Activated B cell treated with CpG ODN at 0.5 μM for 24 hours (primary cell): Measurements from ENCODE around the gene NOS1. TPM values are rescaled to one million over a fixed set of nuclear protein-coding genes. Genes with fewer than 3 reads are reported as not detected.

Source experiments
- ATAC-seq: fragments of 200-7000 bp; cut with Tn5 transposase; one replicate; pipeline ENCODE4 v1.10.0; 2021; ENCODE audit warnings: low read depth, mild to moderate bottlenecking, moderate library complexity
- CTCF ChIA-PET: fragments of 350-600 bp; sonication (Branson Sonifier 250); formaldehyde crosslinking; loops from one replicate; lab custom pipeline; 2021; ENCODE audit warnings: antibody characterized with exemption; lab: Charles Lee
- POLR2A ChIA-PET: fragments of 350-600 bp; sonication (Branson Sonifier 250); formaldehyde crosslinking; loops from one replicate; lab custom pipeline; 2021; ENCODE audit warnings: antibody characterized with exemption; lab: Charles Lee
- DNase-seq: peaks from one replicate; pipeline ENCODE4 v3.0.0; 2022
- H3K27ac Mint-ChIP-seq: one replicate; pipeline ENCODE4 v1.8.0; 2020; ENCODE audit warnings: mixed read lengths
- H3K27me3 Mint-ChIP-seq: one replicate; pipeline ENCODE4 v1.8.0; 2021; ENCODE audit warnings: mixed read lengths
- H3K36me3 Mint-ChIP-seq: one replicate; pipeline ENCODE4 v1.8.0; 2021; ENCODE audit warnings: low read depth, mixed read lengths
- H3K4me1 Mint-ChIP-seq: one replicate; pipeline ENCODE4 v1.8.0; 2021; ENCODE audit warnings: mixed read lengths
- H3K4me3 Mint-ChIP-seq: one replicate; pipeline ENCODE4 v1.8.0; 2020; ENCODE audit warnings: mild to moderate bottlenecking, mixed read lengths
- H3K9me3 Mint-ChIP-seq: one replicate; pipeline ENCODE4 v1.8.0; 2020; ENCODE audit warnings: mixed read lengths
- intact Hi-C: fragments of 100-400 bp; cut with micrococcal nuclease; formaldehyde crosslinking; loops from one replicate; pipeline ENCODE4 v1.15.1; 2024
- total RNA-seq: library from RNA; stranded (reverse); gene quantifications from 2 replicates; pipeline ENCODE4 v1.2.3, GENCODE V29; 2022
- TF ChIP-seq, protein P1 (sequence below): fragments of 200-600 bp; IDR thresholded peaks from one replicate; pipeline ENCODE4 v1.8.0; 2022; ENCODE audit warnings: antibody characterized with exemption, mild to moderate bottlenecking

Gene NOS1
- total RNA-seq, 1 donor from 2014 or later: not detected

DNA sequence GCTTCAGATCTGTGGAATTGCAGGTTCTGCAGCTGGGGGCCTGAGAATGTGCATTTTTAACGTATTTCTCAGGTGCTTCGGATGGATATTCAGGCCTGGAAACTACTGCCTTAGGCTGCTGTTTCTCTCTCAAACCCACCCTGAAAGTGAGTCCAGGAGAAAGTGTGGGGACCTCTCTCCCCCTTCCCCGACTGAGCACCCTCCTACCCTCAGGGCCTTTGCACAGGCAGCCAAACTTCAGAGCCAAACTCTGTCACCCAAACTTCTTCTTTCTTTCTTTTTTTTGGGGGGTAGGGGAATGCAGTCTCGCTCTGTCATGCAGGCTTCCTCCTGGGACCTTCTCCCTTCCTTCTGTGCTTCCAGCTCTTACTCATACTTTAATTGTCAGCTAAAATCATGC is 88.7 kb downstream of the NOS1 start:
- intact Hi-C loops: no loop called here
- peaks cover 2% of the 10 kb centered on the region for H3K9me3 Mint-ChIP-seq
- POLR2A ChIA-PET: no interaction called here
- DNase-seq: no peak
- TF ChIP-seq, protein P1, sequence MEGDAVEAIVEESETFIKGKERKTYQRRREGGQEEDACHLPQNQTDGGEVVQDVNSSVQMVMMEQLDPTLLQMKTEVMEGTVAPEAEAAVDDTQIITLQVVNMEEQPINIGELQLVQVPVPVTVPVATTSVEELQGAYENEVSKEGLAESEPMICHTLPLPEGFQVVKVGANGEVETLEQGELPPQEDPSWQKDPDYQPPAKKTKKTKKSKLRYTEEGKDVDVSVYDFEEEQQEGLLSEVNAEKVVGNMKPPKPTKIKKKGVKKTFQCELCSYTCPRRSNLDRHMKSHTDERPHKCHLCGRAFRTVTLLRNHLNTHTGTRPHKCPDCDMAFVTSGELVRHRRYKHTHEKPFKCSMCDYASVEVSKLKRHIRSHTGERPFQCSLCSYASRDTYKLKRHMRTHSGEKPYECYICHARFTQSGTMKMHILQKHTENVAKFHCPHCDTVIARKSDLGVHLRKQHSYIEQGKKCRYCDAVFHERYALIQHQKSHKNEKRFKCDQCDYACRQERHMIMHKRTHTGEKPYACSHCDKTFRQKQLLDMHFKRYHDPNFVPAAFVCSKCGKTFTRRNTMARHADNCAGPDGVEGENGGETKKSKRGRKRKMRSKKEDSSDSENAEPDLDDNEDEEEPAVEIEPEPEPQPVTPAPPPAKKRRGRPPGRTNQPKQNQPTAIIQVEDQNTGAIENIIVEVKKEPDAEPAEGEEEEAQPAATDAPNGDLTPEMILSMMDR: no peak
- CTCF ChIA-PET: no interaction called here
- no peak for ATAC-seq
- H3K27me3 Mint-ChIP-seq: peaks cover 13% of the 10 kb centered on the region
- H3K4me3 Mint-ChIP-seq: no peak overlapping the region
- no peak overlapping the region for H3K27ac Mint-ChIP-seq
- no peaks in the 10 kb centered on the region for H3K36me3 Mint-ChIP-seq
- H3K4me1 Mint-ChIP-seq: no peaks in the 10 kb centered on the region

DNA sequence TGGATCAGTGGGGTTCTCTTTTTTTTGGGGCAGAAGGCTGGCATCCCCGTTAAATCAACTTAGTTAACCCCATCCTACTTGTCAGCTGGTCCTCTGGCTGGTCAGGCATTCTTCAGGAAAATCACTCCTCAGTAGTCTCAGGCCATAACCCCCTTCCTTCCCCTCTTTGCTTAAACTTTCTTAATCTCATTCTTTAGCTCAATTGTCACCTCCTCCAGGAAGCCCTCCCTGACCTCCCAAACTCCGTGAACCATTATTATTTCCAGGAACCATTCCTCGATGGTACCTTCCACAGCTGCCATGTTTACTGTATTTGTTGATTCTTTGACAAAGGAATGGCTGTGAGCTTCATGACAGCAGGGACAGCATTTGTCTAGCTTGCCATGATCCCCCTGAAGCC is 98.7 kb downstream of the NOS1 start:
- Mint-ChIP-seq H3K36me3 (no peaks in the 10 kb centered on the region), H3K27me3 (peaks cover 6% of the 10 kb centered on the region), H3K4me3 (no peak overlapping the region), H3K4me1 (no peaks in the 10 kb centered on the region), H3K27ac (no peak overlapping the region), H3K9me3 (no peaks in the 10 kb centered on the region)
- intact Hi-C loops: no loop called here
- no peak for ATAC-seq
- CTCF ChIA-PET: no interaction called here
- POLR2A ChIA-PET: no interaction called here
- DNase-seq: no peak
- TF ChIP-seq, protein P1: no peak

DNA sequence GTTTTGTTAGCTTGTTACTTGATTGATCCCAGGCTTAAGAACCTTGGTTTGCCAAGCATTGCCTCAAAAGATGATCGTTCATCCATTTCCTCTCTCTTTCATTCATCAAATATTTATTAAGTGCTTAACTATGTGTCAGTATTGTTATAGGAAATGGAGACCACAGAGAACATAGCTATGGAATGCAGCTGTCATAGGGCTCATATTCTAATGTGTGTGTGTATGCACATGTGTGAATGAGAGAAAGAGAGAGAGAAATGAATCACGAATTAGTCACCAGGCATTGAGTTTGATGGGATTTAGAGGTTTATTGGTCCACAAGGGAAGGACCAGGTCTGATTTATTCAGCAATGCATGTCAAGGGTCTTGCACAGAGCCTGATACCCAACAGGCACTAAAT is 100.2 kb downstream of the NOS1 start:
- no peaks in the 10 kb centered on the region for H3K36me3 Mint-ChIP-seq
- no peak overlapping the region for H3K27ac Mint-ChIP-seq
- DNase-seq (no peak), ATAC-seq (no peak)
- peaks cover 6% of the 10 kb centered on the region for H3K27me3 Mint-ChIP-seq
- H3K4me1 Mint-ChIP-seq: no peaks in the 10 kb centered on the region
- no peak overlapping the region for H3K4me3 Mint-ChIP-seq
- CTCF ChIA-PET: no interaction called here
- H3K9me3 Mint-ChIP-seq: no peaks in the 10 kb centered on the region
- intact Hi-C loops: no loop called here
- TF ChIP-seq, protein P1: no peak
- POLR2A ChIA-PET: interaction anchor here (0.7 kb wide), 1 partner anchor 1385 kb away, joined by 7 read pairs; no protein-coding TSS in a partner anchor

DNA sequence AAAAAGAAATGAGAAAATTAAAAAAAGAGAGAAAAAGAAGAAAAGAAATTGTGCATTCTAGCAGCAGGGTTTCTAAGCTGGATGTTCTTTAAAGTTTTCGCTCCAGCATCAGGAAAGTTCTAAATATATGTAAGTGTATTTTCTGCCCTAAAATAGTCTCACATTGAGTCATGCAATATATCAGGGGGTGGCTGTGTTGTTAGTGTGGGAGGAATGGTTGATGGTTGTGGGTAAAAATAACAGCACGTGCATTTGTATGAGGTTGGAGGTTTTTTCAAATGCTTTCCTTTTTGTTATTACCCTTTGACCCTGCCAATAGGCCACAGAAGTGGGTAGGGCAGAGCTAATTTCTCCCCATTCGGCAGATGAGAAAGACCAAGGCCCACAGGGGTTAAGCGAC is 106.0 kb downstream of the NOS1 start:
- Mint-ChIP-seq H3K9me3 (no peaks in the 10 kb centered on the region), H3K27me3 (peaks cover 9% of the 10 kb centered on the region), H3K4me1 (no peaks in the 10 kb centered on the region), H3K4me3 (no peak overlapping the region), H3K36me3 (no peaks in the 10 kb centered on the region), H3K27ac (no peak overlapping the region)
- DNase-seq (no peak), ATAC-seq (no peak)
- TF ChIP-seq, protein P1: no peak
- CTCF ChIA-PET: no interaction called here
- intact Hi-C loops: no loop called here
- POLR2A ChIA-PET: no interaction called here

DNA sequence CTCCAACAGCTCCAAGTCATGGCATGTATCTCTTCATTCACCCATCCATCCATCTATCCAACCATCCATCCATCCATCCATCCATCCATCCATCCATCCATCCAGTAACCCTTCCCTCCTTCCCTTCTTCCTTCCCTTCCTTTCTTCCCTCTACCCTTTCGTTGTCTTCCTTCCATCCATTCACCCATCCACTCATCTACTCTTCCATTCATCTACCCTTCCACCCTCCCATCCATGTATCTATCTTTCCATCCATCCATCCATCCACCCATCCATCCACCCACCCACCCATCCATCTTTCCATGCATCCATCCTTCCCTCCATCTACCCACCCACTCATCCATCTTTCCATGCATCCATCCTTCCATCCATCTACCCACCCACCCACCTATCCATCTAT is 117.9 kb downstream of the NOS1 start:
- Mint-ChIP-seq H3K4me3 (no peak overlapping the region), H3K27ac (no peak overlapping the region), H3K27me3 (peaks cover 2% of the 10 kb centered on the region), H3K4me1 (no peaks in the 10 kb centered on the region), H3K36me3 (no peaks in the 10 kb centered on the region), H3K9me3 (peaks cover 3% of the 10 kb centered on the region)
- ChIA-PET CTCF (no interaction called here), POLR2A (no interaction called here)
- TF ChIP-seq, protein P1: no peak
- ATAC-seq (no peak), DNase-seq (no peak)
- intact Hi-C loops: no loop called here
